ENCODE measurements around the gene AVEN.

- TF ChIP-seq CTCF (IDR thresholded peaks at IDR 0.05) = no peak
- no peak for TF ChIP-seq POLR2A (IDR thresholded peaks at IDR 0.05)
Observed at GRCh38 chr15:33852570-33852969, 186.4 kb downstream of the AVEN start.

Data from thyroid gland (tissue), 4 donors.